A549 (cell line): ENCODE measurements around the gene PLPPR3.

Experiments used
- CEBPB ChIP-seq, 2 experiments: fragments of >200 bp in 1 of 2; sonication (Bioruptor Twin) in 1 of 2; formaldehyde crosslinking in 1 of 2; IDR thresholded peaks; 2 replicates each; pipeline ENCODE4 v1.6.1; 2012 to 2016
- CHD2 ChIP-seq: fragments of 150-350 bp; IDR thresholded peaks from 2 replicates; pipeline ENCODE4 v1.6.1; 2014; ENCODE audit warnings: low read length; ENCODE audit not compliant: partially characterized antibody
- CTCF ChIP-seq: fragments of >200 bp; sonication (Bioruptor Twin); formaldehyde crosslinking; IDR thresholded peaks from 3 replicates; pipeline ENCODE4 v1.5.1; 2016
- E2F6 ChIP-seq: IDR thresholded peaks from 2 replicates; pipeline ENCODE4 v1.6.1; 2012; ENCODE audit warnings: low read depth, borderline replicate concordance
- EP300 ChIP-seq, 2 experiments: fragments of >200 bp; sonication (Bioruptor Twin); formaldehyde crosslinking; IDR thresholded peaks; 2 replicates in 1 of 2; 3 replicates in 1 of 2; pipeline ENCODE4 v1.6.1; 2016 to 2017
- KDM1A ChIP-seq: fragments of 200-600 bp; sonication (generic); IDR thresholded peaks from 2 replicates; pipeline ENCODE4 v1.6.1; 2016; ENCODE audit warnings: low read depth, mild to moderate bottlenecking
- MYC ChIP-seq: IDR thresholded peaks from 2 replicates; pipeline ENCODE4 v1.6.1; 2012; ENCODE audit warnings: mild to moderate bottlenecking, inconsistent platforms, low read length, improper control_type of control experiment, borderline replicate concordance
- POLR2A ChIP-seq: IDR thresholded peaks from 2 replicates; pipeline ENCODE4 v1.6.1; 2012; ENCODE audit warnings: mild to moderate bottlenecking, low read length
- RAD21 ChIP-seq, 2 experiments: fragments of >200 bp in 1 of 2; sonication (Bioruptor Twin) in 1 of 2; formaldehyde crosslinking in 1 of 2; IDR thresholded peaks in 1 of 2; conservative IDR thresholded peaks in 1 of 2; 2 replicates in 1 of 2; 3 replicates in 1 of 2; pipeline ENCODE4 v1.6.1; 2012 to 2018; ENCODE audit warnings: inconsistent platforms in 1 of 2
- REST ChIP-seq: fragments of 200-600 bp; sonication (generic); IDR thresholded peaks from 2 replicates; pipeline ENCODE4 v1.6.1; 2016; ENCODE audit warnings: antibody characterized with exemption, mild to moderate bottlenecking, moderate library complexity
- RFX5 ChIP-seq: fragments of 450-650 bp; IDR thresholded peaks from 2 replicates; pipeline ENCODE4 v1.7.1; 2014; ENCODE audit warnings: antibody characterized with exemption, mild to moderate bottlenecking, moderate library complexity
- TP53 ChIP-seq: fragments of 250-450 bp; sonication (Bioruptor Pico); IDR thresholded peaks from 2 replicates; pipeline ENCODE4 v1.5.0; 2021; ENCODE audit warnings: mild to moderate bottlenecking, moderate library complexity

DNA sequence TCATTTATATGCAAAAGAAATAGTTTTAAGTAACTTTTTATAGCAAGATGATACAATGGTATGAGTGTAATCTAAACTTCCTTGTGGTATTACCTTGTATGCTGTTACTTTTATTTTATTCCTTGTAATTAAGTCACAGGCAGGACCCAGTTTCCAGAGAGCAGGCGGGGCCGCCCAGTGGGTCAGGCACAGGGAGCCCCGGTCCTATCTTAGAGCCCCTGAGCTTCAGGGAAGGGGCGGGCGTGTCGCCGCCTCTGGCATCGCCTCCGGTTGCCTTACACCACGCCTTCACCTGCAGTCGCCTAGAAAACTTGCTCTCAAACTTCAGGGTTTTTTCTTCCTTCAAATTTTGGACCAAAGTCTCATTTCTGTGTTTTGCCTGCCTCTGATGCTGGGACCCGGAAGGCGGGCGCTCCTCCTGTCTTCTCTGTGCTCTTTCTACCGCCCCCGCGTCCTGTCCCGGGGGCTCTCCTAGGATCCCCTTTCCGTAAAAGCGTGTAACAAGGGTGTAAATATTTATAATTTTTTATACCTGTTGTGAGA lies 10.2 kb downstream of the PLPPR3 start:
- TF ChIP-seq RFX5 (no peak), TP53 (CRISPR knock-in tag) (no peak), REST (no peak), MYC (no peak), CEBPB (IDR thresholded peaks at IDR 0.05) (no peak), CTCF (no peak), POLR2A (no peak), KDM1A (no peak), EP300 (IDR thresholded peaks at IDR 0.05) (no peak), RAD21 (conservative IDR thresholded peaks at IDR 0.05 in 1 of 2, IDR thresholded peaks at IDR 0.05 in 1 of 2) (no peak), CHD2 (no peak), E2F6 (no peak)
